Ramos (cell line): ENCODE results near the gene PPIA.
"Not testable (repeated sequence)": the region's sequence is repeated elsewhere in the genome, so short reads cannot be mapped to it uniquely, and the experiment has no call there.

ENCODE experiments used
- in situ Hi-C: fragments of 300-500 bp; cut with MboI; formaldehyde crosslinking; loops from one replicate; pipeline ENCODE4 v1.14.3; 2022; ENCODE audit warnings: low sequenced_read_pairs; ENCODE audit not compliant: unreplicated experiment

Gene PPIA

GRCh38 chr7:44819292-44819691 lies 22.8 kb downstream of the PPIA start:
- in situ Hi-C loops, result no loop called here

- in situ Hi-C loops, result no loop called here
Measured at GRCh38 chr7:44823255-44823781, 26.8 kb downstream of the PPIA start.

GRCh38 chr7:44824894-44825526 lies 28.5 kb downstream of the PPIA start:
- in situ Hi-C loops, result no loop called here

GRCh38 chr7:44827567-44827966 lies 31.1 kb downstream of the PPIA start:
- in situ Hi-C loops, result no loop called here

GRCh38 chr7:44838751-44839150 lies 42.3 kb downstream of the PPIA start:
- in situ Hi-C loops, result no loop called here

GRCh38 chr7:44842675-44843074 lies 46.2 kb downstream of the PPIA start:
- in situ Hi-C loops, result not testable (repeated sequence)

- in situ Hi-C loops, result not testable (repeated sequence)
Measured at GRCh38 chr7:44843440-44843839, 47.0 kb downstream of the PPIA start.

- in situ Hi-C loops, result loop anchor here (5.0 kb wide), 1 partner anchor 258 kb away; no protein-coding TSS in a partner anchor
Measured at GRCh38 chr7:44845451-44845850, 49.0 kb downstream of the PPIA start.

GRCh38 chr7:44846390-44846789 lies 49.9 kb downstream of the PPIA start:
- in situ Hi-C loops, result loop anchor here (5.0 kb wide), 1 partner anchor 259 kb away; no protein-coding TSS in a partner anchor

- in situ Hi-C loops, result loop anchor here (5.0 kb wide), 1 partner anchor 260 kb away; no protein-coding TSS in a partner anchor
Measured at GRCh38 chr7:44846816-44847508, 50.5 kb downstream of the PPIA start.

- in situ Hi-C loops, result loop anchor here (5.0 kb wide), 1 partner anchor 260 kb away; no protein-coding TSS in a partner anchor
Measured at GRCh38 chr7:44847509-44847919, 51.0 kb downstream of the PPIA start.

GRCh38 chr7:44847920-44848634 lies 51.6 kb downstream of the PPIA start, which contains the start of gene H2AZ2:
TSS of gene H2AZ2 (minus strand) at chr7:44848087. CDS start at chr7:44847971, 116 bp downstream.
- in situ Hi-C loops, result loop anchor here (5.0 kb wide), 1 partner anchor 261 kb away; no protein-coding TSS in a partner anchor

GRCh38 chr7:44849259-44849884 lies 52.9 kb downstream of the PPIA start:
- in situ Hi-C loops, result loop anchor here (5.0 kb wide), 1 partner anchor 262 kb away; no protein-coding TSS in a partner anchor

GRCh38 chr7:44849885-44850544 lies 53.5 kb downstream of the PPIA start:
- in situ Hi-C loops, result loop anchor here (5.0 to 10.0 kb wide), 3 partner anchors 67 to 285 kb away; no protein-coding TSS in a partner anchor

- in situ Hi-C loops, result loop anchor here (5.0 to 10.0 kb wide), 2 partner anchors 65 to 282 kb away; no protein-coding TSS in a partner anchor
Measured at GRCh38 chr7:44852590-44852989, 56.1 kb downstream of the PPIA start.
